GM12892 (cell line): ENCODE data around the gene CENPV.

Source experiments
- POLR2A ChIP-seq: IDR thresholded peaks from 2 replicates; pipeline ENCODE4 v1.6.1; 2011; ENCODE audit warnings: low read depth, low read length, control low read depth
- POLR2AphosphoS5 ChIP-seq: IDR thresholded peaks from 2 replicates; pipeline ENCODE4 v1.6.1; 2011; ENCODE audit warnings: low read depth, low read length, control low read depth
- TAF1 ChIP-seq: IDR thresholded peaks from 2 replicates; pipeline ENCODE4 v1.6.1; 2011; ENCODE audit warnings: low read depth, mild to moderate bottlenecking, control low read depth, low read length, borderline replicate concordance

DNA sequence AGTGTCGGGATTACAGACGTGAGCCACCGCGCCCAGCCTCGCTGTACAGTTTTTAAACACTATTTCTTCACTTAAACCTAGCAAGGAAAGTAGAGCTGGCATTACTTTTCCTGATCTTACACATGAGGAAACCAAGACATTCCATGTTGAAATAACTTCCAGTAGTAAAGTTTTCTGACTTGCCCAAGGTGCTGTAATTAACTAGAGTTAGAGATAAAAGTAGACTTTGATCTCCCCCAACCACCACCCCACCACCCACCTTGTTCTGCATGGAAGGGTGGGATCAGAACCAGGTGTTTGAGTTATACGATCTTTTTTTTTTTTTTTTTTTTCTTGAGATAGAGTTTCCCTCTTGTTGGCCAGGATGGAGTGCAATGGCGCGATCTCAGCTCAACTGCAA lies 47.1 kb downstream of the CENPV start:
- TF ChIP-seq POLR2A = no peak
- TF ChIP-seq POLR2AphosphoS5 = no peak
- TF ChIP-seq TAF1 = no peak
